DMS153 (cell line): Measurements from ENCODE around the gene CEP63.
"Not testable (repeated sequence)": the region's sequence is repeated elsewhere in the genome, so short reads cannot be mapped to it uniquely, and the experiment has no call there.

Experiments used
- DNase-seq: peaks from one replicate; lab custom pipeline; 2025; lab: John Stamatoyannopoulos, UW

CEP63 gene

DNA sequence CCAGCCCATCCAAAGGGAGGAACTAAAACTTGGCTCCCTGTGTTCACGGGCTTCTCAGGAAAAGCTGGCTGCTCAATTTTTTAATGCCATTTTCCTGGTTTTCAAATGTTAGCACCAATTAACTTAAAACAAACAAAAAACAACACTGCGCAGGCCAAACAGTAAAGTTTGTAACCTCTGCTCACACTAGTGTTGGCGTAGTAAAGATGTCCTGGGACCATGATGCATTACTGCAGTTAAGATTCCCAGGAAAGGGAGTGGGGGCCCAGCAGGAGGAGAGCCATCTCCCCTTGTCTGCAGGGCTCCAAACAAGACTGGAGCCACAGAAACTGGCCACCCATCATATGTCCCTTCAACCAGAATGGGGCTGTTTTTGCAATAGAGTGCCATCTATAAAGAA, 91.0 kb downstream of the CEP63 start:
- DNase-seq, result no peak

- DNase-seq, result no peak
These were observed 93.3 kb downstream of the CEP63 start for GRCh38 chr3:134579141-134579665.

GRCh38 chr3:134590766-134591165, 104.9 kb downstream of the CEP63 start:
- no peak for DNase-seq

GRCh38 chr3:134592806-134593205, 106.9 kb downstream of the CEP63 start:
- DNase-seq, result no peak

- peak; percentile 49 for DNase-seq
These were observed 108.5 kb downstream of the CEP63 start for GRCh38 chr3:134594331-134594741.

DNA sequence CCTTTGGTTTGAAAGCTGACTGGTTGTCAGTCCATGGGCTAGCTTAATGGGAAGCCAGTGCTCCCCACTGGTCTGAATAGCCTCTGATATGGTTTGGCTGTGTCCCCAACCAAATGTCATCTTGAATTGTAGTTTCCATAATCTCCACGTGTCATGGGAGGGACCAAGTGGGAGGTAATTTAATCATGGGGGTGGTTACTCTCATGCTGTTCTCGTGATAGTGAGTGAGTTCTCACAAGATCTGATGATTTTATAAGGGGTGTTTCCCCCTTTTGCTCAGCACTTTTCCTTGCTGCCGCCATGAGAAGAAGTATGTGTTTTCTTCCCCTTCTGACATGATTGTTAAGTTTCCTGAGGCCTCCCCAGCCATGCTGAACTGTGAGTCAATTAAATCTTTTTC, 109.1 kb downstream of the CEP63 start:
- not testable (repeated sequence) for DNase-seq

DNA sequence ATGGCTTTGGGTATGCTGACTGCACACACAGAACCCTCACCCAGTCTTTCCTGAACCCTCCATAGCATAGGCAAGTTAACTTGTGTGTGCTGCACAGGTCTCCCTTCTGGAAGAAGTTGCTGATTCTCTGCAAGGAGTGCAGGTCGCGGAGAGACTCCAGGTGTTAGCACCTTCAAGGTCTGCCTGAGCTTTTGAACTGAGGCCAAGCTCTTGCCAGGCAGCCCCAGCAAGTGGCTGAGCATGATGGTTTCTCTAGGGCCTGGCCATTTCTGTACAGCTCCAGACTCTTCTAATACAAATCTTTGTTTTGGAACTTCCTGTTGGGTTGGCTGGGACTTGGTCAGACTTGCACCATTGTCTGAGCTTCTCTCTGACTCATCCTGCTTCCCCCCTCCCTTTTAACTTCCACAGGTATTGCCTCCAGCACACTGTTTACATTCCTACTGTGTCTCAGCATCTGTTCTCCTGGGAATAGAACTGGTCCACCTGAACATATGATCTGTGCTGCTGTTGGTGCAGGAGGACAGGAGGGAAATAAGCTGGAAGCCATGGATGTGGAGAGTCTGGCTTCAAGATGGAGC, 111.6 kb downstream of the CEP63 start:
- DNase-seq, result peak; percentile 75

DNA sequence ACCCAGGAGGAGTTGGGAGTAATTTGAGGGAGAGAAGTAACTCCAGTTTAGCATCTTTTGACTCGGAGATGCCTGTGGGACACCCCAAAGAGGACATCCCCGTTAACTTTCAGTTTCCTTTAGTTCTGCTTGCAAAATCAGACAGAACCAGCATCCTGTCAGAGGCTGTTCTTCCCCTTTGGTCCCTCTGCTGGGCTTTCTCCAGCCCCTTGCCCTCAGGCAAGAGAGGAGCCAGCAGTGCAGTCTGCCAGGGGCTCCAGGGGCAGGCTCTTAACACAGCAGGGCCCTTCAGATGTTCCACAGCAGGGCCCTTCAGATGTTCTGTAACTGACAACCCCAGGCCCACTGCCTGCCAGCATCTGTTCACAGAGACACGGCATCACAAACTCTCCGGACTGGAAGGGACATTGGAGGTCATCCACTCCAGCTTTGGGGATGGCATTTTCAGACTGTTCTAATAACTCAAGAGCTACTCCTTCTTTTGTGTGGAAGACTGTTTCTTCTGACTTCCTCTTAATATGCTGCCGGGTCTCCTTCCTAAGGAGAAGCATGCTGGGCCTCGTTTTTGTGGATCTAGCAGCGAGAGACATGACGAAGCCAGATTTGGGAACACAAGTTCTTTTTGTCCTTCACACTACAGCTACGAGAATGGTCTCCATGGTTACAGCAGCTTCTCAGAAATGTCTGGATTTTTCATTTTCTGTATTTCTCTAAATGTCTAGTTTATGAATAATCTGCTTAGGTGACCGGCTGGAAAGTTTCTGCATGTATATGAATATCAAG, 113.1 kb downstream of the CEP63 start:
- DNase-seq, result no peak

GRCh38 chr3:134600206-134600605, 114.3 kb downstream of the CEP63 start:
- no peak for DNase-seq

DNA sequence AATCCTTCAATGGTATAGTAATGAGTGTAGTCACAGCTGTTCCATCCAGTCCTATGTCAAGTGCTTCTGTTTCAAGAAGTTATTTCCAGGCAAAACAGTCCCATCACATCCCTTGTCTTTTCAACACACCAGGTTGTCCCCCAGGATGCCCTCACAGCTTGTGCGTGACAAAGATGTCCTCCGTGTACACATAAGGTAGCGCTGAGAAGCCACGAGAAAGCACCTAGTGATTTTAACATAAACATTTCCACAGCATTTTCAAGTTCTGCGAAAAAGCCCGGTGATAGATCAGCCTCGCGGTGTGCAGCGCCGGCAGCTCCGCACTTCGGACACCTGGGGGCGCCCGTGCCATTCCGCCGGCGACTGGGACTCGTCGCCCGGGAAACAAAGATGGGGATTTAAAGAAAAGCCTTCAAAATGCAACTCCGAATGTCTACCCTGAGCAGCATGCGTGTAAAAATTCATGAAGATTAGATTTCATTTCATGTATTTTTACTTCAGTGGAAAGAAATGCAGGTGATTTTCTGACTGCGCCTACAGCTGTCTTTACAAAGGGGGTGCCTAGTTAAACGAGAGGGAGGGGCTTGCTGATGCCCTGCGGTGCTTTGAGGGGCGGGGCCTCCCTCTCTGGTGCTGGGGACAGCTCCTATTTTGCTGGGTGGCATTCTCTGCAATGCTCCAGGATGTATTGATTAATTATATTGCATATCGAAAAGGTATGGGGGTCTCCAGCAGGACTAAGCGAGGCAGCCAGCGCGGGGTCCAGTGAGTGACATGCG, 115.0 kb downstream of the CEP63 start:
- peak; percentile 25 for DNase-seq

DNA sequence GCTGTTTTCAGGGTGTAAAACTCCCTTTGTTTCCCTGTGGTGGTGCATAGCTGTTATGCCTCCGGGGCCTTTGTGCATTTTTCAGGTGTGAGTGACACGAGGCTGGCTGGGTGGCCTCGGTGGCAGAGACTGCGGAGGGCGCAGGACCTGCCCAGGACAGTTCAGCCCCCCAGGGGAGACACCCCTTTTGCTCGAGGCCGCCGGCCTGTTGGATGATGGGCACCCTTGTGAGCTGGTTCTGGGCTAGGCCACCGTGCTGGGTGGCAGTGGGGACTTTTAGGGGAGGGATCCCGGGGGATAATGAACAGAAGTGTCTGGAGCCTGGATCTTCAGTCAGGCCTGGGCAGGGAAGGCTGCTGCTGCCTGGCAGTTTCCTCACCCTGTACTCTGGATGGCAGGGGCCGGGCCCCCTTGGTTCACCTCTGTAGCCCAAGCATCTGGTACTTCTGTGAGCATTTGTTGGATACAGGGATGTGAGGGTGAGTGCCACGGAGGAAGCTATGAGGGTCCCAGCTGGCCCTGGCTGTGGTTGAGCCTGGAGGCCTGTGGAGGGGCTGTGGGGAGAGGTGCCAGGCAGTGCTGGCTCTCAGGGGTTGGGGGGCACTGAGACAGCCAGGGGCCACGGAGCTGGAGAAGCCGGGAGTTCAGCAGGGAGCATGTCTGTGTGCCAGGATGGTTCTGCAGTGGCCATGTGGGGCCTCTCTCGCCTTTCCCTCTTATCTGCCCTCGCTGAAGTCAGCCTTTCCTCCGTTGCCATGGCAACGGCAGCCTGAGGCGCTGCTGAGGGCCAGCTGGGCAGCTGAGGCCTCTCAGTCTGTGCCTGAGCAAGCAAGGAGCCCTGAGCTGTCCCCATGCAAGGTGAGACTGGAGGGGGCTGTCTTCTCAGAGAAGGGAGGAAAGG, 115.9 kb downstream of the CEP63 start:
- no peak for DNase-seq

GRCh38 chr3:134602440-134602814, 116.6 kb downstream of the CEP63 start:
- DNase-seq, result no peak

DNA sequence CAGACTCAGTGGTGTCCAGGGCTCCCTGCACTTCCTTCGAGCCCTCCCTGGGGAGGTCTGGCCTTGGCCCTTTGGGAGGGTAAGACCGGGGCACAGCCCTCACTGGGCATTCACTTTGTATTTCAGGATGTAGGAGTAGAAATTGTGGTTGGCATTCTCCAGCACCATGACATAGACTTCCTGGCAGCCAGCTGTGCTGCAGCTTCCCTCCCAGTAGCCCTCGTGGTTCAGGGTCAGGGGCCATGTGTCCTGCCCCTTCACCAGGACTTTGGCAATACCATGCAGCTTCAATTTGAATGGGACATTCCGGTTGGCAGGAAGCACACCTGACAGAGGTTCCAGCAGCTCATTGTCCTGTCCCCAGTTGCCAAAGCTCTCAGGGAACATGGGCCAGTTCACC, 117.6 kb downstream of the CEP63 start:
- no peak for DNase-seq

DNA sequence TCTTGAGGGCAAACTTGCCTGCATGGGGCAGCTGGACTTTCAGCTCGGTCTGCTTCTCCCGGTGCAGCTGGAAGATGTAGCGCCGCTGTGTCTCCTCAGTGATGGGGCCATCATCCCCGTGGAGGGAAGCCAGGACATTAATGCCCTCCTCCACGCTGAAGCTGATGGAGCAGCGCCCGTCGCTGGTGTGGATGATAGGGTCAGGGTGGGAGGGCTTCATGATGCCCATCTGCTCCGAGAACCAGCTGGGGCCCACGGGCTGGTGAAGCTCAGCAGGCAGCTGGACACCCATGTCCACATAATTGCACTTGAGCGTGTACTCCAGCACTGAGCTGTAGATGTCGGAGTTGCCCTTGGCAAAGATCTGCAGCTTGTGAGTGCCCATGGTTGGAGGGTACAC, 118.1 kb downstream of the CEP63 start:
- no peak for DNase-seq

DNA sequence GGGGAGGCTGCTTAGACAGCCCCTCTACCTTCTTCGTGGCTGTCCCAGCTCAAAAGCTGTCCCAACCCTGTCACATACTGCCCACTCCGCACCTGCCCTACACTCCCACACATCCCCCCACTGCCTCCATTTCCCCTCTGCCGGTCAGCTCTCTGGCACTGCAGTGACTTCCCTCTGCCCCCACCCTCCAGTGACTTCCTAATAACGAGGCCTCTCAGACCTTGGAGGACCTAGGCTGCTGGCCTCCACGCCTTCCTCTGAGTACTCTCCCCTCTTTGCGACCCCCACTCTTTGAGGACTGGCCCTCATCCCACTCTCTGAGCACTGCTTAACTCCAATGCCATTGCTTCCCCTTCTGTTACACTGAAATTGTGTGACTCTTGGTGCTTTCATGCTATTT, 119.7 kb downstream of the CEP63 start:
- DNase-seq, result no peak

DNA sequence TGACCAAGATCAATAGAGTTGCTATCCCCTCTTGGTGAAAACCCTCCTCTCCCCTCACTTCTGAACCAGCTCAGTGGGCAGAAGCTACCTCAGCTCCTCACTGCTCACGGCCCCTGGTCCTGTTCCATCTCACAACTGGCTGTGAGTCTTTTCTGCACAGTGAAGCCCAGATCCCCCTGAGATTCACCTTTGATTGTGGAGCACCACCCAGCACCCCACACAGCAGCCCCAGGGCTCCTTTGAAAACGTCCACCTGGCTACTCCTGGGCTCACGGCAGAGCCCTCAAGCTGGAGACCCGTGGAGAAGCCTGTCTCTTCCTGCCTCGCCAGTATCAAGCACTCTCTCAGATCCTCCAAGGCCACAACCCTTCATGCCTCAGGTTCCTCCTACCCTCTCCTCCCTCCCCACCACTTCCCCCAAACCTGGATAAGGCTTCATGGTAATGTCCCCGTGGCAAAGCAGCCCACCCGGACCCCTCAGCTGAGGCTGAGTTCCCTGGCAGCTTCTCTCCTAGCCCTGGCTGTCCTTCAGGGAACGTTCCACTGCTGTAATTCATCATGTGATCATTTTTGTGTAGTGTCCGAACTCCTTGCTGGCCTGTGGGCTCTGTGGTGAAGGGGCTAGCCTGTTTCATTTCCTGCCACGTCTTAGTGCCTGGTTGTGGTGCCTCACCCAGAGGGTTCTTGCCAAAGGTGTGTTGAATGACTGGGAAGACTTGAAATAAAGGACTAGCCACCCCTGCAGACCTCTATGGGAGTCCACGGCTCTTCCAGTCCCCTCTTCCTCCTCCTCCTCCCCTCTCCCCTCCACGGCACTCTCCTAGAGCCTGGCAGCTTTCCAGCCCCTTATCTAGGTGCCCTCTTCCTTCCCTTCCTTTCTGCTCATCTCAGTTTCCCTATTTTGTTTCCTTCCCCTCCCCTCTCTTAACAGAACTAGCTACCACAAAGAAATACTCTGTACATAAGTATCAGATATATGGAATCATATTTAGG, 120.5 kb downstream of the CEP63 start:
- no peak for DNase-seq

DNA sequence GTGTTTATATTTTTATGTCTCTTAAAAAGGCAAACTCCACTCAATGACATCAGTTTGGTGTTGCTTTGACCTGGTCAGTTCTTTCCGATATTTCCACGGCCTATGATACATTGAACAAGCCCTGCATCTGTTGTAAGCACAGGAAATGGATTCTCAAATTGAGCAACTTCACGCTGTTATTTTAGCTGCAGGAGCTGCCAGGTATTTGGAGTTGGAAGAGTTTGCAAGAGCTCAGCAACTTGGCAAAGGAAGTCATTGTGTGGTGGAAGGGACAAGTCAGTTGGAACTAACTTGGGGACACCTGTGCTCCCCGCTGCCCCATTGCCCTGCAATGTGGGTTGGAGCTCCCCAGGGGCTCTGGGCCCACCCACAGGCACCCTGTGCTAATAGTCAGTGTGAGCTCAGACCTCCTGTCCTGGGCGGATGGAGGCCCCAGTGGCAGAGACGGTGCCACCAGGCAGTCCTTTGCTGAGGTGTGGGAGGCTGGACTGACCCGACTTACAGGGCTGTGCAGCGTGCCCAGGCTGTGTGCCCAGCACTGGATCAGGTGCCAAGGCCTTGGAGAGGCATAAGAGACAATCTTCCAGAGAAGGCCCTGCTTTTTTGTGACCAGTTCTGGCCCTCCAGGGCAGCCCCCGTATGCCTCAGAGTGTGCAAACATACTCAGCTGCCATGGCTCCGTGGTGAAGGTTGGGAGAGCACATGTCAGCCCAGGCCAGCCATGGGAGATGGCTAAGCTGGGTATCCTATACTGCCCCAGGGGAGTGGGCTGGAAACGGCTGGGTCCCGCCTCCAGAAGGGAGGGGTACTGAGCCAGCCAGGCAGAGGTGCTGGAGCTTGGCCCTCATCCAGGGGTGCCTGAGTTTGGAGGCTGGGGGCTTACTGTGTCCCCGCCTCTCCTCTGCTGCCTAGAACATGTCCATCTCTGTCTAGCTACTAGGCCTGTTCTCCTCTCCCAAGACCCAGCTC, 121.5 kb downstream of the CEP63 start:
- no peak for DNase-seq

- DNase-seq, result no peak
These were observed 122.3 kb downstream of the CEP63 start for GRCh38 chr3:134608023-134608770.
